GM19397 (cell line): ENCODE measurements around the gene USP10.

Source experiments
- ATAC-seq: cut with Tn5 transposase; IDR thresholded peaks from one replicate; pipeline ENCODE4 v1.9.1; 2021; ENCODE audit warnings: mild to moderate bottlenecking, moderate library complexity; ENCODE audit not compliant: unreplicated experiment

The USP10 gene

DNA sequence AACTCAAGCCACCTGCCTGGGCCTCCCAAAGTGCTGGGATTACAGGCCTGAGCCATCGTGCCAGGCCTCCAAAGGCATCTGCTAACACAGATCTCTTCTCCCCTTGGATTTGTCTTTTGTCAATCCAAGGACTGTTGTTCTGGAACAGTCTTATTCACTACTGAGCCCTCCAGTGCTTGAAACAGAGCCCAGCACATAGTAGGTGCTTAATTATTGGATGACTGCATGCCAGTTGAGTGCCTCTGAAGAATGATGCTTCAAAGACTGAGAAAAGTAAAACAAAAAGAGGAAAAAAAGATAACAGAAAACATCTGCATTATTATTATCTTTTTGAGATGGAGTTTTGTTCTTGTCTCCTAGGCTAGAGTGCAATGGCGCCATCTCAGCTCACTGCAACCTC lies 118.3 kb downstream of the USP10 start:
- ATAC-seq: no peak

DNA sequence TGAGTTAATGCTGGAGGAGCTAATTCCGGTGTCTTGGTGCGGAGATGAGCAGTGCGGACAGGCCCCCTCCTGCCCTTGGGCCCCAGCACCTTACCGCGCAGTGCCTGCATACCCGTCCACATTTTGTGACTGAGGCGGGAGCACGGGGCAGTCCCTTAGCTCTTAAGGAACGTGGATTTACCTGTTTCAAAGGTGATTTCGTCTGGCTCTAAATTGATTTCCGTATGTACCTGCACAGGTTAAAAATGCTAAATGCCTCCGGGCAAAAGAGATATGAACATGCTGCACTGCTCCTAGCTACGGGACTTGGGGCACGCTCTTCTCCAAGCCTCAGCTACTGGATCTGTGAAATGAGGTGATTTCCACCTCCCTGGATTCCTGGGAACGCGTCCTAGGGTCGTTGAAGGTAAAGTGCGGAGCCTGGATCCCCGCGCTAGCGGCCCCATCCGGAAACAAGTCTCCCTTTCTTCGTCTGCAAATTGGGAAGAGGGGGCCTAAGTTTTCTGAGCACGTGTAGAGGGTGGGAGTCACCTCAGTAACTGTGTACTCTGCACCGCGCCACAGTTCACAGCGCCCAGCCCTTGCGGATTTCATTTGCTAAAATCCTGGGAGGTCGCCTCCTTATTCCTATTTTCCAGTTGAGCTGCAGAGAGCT lies 119.3 kb downstream of the USP10 start:
- no peak for ATAC-seq

DNA sequence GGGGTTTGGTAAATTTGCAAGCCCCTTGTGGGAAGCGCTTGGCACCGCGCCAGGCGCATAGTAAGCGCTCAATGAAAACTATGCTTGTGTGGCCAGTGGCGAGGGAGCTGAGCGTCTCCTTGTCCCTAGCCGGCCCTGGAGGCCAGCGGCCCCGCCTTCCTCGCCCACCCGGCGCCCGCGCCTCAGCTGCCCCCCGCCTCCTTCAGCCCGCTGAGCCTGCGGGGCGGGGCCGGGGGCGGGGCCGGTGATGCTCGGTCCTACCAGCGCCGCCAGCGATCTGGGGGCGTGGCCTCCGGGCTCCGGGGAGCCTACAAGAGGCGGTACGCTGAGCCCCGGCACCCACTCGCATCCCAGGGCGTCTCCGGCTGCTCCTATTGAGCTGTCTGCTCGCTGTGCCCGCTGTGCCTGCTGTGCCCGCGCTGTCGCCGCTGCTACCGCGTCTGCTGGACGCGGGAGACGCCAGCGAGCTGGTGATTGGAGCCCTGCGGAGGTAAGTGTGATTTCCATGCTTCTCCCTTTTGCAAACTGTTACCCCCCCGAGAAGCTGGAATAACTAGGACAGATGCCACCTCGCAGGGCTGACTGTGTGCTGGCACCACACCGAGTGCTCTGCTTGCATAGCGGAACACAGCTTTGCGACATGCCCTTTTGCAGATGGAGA lies 120.0 kb downstream of the USP10 start, which contains the start of gene CRISPLD2:
Gene CRISPLD2 (plus strand): TSS at position 342 of the 661 bp plus-strand sequence. CDS start 18,511 bp downstream, outside the sequence.
- ATAC-seq: no peak

DNA sequence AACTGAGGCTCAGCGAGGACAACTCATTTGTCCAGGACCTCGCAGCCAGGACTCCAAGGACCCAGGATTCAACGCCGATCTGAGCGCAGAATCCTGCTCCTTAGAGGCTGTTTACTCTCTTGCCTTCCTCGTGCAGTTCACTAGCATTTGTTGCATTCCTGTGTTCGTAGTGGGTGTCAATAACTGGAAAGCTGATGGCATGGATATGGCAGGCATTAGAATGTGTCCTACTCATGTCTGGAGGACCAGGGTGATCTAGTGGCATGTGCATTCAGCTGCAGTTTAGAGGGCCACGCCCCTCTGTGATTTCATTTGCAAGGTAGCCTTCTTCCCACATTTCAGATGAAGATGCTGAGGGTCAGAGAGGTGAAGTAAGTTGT lies 120.5 kb downstream of the USP10 start:
- no peak for ATAC-seq

DNA sequence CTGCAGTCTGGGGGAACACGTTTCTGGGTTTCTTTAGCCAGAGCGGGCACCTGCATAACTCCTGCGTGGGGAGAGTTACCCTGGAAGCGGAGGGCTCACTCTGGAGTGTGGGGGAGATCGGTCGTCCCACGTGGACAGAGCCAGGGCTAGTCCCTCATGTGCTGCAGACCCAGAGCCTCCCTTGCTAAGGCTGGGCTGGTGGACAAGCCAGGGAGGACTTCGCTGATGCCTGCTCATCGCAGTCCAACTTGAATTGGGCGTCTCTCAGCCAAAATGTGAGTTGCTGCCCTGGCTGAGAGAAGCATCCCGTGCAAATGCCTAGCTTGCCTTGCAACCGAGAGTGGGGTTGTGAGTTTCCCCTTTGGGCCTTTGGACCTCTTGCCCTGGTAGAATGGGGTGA lies 121.0 kb downstream of the USP10 start:
- no peak for ATAC-seq

DNA sequence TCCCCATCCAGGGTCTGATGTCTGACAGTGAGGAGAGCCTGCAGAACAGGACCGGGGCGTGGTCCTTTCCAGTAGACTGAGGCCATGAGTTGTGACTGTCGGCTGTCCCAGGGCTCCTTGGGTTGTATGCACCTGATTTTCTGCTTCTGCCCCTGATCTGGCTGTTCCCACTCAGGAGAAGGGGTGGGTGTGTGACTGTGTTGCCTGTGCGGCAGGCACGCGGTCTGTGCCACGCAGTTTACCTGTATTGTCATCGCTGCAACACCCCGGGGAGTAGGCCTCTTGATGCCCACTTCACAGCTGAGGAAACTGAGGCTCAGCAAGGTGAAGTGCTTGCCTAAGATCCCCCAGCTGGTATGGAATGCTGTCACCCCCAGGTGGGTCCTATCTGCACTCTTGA lies 121.4 kb downstream of the USP10 start:
- ATAC-seq: no peak

DNA sequence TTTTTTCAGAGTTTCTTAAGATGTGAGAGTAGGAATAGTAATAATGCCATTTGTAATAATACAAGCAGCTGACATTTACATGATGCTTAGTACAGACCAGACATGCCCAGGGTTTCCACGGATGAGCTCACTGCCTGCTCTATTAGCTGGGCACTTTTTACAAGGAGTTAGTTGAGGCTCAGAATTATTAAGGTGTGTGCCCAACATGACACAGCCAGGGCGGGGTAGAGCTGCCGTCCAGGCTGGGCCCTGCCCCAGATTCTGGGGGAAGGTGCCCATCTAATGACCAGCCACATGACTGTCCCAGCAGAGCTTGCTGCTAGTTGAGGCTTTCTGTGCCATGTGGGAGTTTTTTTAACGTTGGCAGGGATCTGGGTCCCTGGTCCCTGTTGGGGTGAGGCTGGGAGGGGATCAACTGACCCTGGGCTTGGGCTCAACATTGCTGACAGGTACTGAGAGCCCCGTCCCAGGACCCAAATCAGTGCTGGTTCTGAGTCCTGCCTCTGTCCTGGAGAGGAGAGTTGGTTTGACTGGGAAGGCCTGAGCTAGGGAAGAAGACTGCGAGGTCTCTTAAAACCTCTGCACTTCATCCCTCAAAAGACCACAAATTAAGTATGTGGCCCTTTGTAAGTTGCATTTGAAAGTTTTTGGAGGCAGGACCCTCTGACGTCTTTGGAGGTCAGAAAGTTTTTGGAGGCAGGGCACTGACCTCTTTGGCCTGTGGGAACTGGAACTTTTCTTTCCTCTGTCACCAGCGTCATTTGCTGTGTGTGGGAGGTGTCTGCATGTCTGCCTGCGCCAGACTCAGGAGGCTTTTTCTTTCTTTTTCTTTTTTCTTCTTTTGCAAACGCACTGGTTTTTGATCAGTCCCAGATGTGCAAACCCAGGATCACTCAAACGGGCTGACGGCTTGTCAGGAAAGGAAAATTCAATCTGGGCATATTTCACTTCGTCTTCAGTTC lies 122.2 kb downstream of the USP10 start:
- ATAC-seq: no peak

DNA sequence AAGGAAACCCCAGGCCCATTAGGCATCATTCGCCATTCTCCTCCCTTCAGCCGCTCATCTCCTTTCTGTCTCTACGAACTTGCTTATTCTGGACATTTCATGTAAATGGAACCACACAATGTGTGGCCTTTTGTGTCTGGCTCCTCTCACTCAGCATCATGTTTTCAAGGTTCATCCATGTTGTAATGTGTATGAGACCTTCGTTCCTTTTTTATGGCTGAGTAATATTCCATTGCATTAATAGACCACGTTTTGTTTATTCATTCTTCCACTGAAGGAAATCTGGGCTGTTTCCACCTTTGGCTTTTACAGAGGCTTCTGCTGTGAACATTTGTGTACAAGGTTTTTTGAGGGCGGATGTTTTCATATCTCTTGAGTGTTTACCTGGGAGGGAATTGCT lies 123.2 kb downstream of the USP10 start:
- no peak for ATAC-seq

DNA sequence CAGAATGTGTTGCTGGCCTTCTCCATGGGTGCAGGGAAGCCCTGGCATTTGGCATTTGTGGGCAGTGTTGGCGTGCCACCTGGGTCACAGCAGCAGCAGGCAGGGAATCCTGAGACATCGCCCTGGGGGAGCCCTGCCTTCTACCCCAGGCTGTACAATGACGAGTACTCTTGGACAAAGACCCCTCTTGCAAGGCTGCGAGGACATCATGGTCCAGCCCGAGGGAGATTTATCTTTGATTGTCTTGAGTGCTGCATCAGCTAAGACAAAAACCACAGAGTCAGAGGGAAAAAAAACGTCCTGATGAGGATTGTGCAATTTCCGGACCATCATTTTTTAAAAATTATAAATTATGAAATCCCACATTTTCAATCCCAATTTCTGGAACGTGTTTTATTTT lies 123.7 kb downstream of the USP10 start:
- no peak for ATAC-seq

DNA sequence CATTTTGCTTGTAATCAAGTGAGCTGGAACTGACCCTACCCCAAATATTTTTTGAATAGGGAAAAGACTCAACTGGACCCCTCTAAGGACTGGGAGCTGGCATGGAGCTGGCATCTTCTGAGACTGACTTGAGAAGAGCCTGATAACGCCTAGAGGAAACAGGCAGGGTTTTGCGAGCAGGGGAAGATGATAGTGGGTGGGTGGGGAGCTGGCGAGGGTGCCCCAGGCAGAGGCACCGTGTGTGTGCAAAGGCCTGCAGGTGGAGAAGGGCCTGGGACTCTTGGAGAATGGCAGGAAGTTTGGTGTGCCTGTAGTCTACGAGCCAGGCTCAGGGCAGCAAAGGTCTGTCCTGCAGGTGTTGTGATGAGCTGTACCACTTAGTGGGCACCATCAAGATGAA lies 124.1 kb downstream of the USP10 start:
- no peak for ATAC-seq

DNA sequence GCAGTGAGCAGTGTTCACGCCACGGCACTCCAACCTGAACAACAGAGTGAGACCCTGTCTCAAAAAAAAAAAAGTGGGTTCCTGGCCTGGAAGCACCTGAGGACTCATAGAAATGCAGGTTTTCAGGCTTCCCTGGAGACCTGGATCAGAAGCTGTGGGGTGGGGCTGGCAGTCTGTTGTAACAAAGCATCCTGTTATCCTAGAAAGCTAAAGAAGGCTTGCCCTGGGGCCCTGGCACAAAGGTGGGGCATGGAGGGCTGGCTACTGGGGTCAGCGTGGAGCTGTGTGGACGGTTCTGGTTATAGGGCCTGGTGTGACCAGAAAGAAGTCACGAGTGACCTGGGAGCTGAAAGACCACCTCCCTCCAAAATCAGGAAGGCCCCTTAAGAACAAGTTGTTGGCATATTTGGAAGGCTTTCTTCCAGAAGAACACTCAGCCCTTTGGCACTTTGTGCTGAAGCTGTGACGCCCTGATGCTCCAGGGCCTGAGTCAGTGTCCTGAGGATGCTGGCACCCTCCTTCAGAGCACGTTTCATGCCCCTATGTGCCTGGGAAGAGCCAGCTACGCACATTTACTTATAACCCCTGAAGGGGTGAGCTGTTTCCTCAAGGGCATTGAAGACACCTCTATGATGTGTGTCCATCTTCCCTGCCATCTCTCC lies 126.2 kb downstream of the USP10 start:
- ATAC-seq: no peak

DNA sequence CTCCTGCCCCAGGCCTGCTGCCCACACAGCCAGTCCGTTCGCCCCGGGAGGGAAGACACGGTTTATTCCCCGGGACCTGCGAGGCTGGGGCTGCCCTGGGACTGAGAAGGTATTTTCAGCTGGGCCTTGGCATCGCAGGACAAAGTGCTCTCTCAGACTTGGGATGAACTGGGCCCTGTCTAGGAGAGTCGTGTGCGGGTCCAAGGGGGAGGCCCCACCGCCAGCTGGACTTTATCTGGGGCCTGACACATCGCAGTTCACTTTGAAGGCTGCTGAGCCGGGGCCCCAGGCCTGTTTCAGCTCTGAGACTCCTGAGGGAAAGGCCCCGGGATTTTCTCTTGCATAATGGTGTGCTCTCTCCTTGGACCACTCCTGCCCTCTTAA lies 126.8 kb downstream of the USP10 start:
- no peak for ATAC-seq

DNA sequence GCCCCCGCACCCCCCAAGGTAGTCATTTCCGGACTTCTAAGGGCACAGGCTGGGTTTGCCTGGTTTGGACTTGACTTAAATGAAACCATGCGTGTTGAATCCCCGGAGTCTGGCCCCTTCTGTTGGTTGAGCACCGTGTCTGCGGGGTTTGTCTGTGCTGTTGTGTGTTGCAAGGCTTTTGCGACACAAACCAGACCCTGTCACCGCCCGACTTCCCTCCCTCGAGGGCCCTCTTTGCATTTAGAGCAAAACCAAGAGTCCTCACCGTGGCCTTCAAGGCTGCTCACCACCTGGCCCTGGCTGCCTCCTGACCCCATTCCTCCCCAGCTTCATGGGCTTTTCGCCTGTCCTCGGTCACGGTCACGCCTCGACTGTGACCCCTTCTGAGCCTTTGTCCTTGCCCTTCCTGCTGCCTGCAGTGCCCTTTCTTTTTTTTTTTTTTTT lies 127.4 kb downstream of the USP10 start:
- no peak for ATAC-seq

DNA sequence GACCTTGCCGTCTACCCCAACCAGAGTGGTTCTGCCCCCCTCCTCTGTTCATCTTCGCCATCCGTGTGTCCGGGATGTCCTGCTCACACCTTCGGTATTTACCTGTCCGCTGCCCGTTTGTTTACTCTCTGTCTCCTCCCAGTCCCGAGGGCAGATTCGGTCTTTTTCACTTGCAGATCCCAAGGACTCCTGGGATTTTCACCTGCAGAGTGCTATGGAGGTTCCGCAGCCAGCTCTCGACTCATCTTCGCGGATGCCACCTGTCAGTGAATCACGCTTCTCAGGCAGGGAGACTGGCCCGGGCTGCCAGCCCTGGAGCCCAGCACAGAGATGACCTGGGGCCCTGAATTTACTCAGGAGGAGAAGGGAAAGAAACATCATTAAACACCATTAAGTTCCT lies 128.1 kb downstream of the USP10 start:
- ATAC-seq: no peak

DNA sequence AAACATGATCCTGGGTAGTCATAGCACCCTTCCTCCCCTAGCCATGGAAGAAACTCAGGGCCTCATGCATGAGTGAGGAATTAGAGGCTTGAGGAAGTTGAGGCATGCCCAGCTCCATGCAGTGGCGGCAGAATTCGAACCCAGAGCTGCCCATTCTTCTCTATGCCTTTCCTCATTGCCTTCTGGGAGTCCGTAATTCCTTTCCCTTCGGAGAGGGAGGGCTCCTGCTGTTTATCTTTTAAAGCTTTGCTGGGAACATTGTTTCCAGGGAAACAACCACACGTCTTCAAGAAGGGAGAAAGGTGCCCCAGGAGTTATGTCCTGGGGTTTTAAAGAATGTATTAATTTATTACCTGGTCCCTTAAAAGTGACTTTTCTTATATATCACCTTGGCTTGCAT lies 128.5 kb downstream of the USP10 start:
- no peak for ATAC-seq
